Measurements from ENCODE around the gene RAB17.

The RAB17 gene

DNA sequence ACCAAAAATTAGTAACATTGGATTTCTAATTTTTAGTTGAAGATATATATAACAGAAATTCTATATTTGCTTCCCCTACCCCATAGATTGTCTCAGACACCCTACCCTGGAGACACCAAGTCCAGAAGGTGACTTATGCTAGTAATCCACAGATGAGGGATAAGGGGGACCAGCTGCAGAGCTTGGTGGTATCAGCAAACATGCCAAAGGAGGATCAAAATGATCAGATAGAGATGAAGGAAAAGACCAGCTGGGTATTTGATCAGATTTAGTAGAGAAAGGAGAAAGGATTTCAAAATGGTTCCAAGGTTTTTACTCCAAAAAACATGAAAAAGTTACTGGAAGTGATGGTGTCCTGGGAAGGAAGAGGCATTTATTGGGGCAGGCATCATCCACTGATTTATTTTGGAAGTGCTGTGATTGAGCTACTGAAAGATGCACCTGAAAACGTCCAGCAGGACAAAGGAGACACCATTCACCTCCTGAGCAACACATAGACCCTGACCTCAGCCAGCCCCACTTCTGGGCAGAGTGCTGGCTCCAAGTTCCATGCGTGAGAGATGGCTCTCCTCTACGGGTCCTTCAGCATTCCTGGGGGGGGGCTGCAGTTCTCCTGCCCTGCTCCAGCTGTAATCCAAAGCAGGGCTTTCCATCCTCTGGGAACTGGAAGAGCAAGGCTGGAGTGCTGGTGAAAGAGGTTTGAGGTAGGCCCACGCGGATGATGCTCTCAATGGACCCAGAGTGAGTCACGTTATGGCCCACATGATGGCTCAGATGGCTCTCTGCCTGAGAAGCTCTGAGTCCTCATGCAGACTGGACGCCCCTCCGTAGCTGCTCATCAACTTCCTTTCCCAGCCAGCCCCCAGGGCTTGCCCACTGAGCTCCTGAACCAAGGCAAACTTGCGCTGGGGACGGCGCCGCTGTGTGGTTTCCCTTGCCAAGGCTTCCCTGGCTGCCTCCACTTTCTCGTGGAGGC is 33.2 kb upstream of the RAB17 start:
- Histone ChIP-seq H3K36me3 (ENCODE audit: insufficient read depth, low read length) (no peaks in the 10 kb centered on the region), H3K27me3 (ENCODE audit: insufficient read depth, low read length) (no peaks in the 10 kb centered on the region), H2AFZ (ENCODE audit: low read length, unreplicated experiment) (no peak overlapping the region), H3K27ac (ENCODE audit: low read depth, low read length) (no peak overlapping the region), H3K79me2 (ENCODE audit: control insufficient read depth, insufficient read depth, low read length, unreplicated experiment) (peaks cover 2% of the 10 kb centered on the region), H3K4me3 (ENCODE audit: low read depth, low read length) (no peak overlapping the region), H3K4me1 (ENCODE audit: control insufficient read depth, insufficient read depth, low read length, unreplicated experiment) (peaks cover 8% of the 10 kb centered on the region)

- H3K36me3 ChIP-seq (ENCODE audit: insufficient read depth, low read length) = no peaks in the 10 kb centered on the region
- no peak overlapping the region for H2AFZ ChIP-seq (ENCODE audit: low read length, unreplicated experiment)
- H3K27me3 ChIP-seq (ENCODE audit: insufficient read depth, low read length) = no peaks in the 10 kb centered on the region
- no peak overlapping the region for H3K27ac ChIP-seq (ENCODE audit: low read depth, low read length)
- no peak overlapping the region for H3K4me3 ChIP-seq (ENCODE audit: low read depth, low read length)
- H3K79me2 ChIP-seq (ENCODE audit: control insufficient read depth, insufficient read depth, low read length, unreplicated experiment) = no peaks in the 10 kb centered on the region
- peaks cover 28% of the 10 kb centered on the region for H3K4me1 ChIP-seq (ENCODE audit: control insufficient read depth, insufficient read depth, low read length, unreplicated experiment)
Measured at GRCh38 chr2:237618449-237618848, 27.9 kb upstream of the RAB17 start.

GRCh38 chr2:237617587-237617982 is 27.1 kb upstream of the RAB17 start:
- H2AFZ ChIP-seq (ENCODE audit: low read length, unreplicated experiment) = peak overlapping the region; percentile 62

DNA sequence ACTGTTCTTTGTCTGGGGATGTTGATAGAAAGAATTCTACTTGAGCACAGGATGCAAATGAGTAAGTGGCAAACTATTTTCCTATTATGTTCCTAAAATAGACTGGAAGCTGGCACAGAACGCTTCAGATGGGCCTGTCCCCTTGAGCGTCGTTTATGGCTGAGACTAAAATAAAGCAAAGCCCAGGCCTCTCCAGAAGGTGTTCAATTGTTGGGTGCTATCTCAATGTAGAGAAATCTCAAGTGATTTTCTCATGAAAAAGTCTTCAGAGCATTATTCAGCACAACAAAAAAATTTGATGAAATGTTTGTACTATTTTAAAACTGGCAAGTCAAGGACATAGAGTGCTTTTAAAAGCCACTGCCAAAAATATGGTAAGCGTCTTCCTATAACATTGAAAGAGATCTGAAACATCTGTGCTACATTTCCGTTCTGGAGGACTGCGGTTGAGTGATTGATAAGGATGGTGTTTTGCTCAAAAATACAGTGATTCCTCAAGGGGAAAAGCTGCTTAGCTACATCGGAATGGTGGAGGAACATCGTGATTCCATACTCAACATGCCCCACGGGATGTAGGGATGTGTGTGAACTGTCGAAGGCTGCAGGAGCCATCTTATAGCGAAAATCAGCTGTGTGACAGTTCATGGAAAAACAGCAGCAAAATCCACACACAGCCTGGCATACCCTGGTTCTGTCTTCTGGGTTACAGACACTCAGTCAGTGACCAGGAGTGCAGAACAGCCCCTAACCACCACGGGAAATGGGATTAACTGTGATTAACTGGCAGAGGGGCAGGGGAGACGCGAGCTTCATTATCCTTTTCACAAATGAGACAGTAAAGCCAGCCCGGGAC is 26.4 kb upstream of the RAB17 start:
- no peaks in the 10 kb centered on the region for H3K36me3 ChIP-seq (ENCODE audit: insufficient read depth, low read length)
- H2AFZ ChIP-seq (ENCODE audit: low read length, unreplicated experiment) = peak overlapping the region; percentile 62
- peak overlapping the region; percentile 6; the same call in 1 of the 2 replicates for H3K4me3 ChIP-seq (ENCODE audit: low read depth, low read length)
- H3K79me2 ChIP-seq (ENCODE audit: control insufficient read depth, insufficient read depth, low read length, unreplicated experiment) = no peaks in the 10 kb centered on the region
- peaks cover 28% of the 10 kb centered on the region for H3K4me1 ChIP-seq (ENCODE audit: control insufficient read depth, insufficient read depth, low read length, unreplicated experiment)
- no peaks in the 10 kb centered on the region for H3K27me3 ChIP-seq (ENCODE audit: insufficient read depth, low read length)
- H3K27ac ChIP-seq (ENCODE audit: low read depth, low read length) = peak overlapping the region; percentile 85

More at GRCh38 chr2:237617587-237617982, 27.1 kb upstream of the RAB17 start:
- Histone ChIP-seq H3K27ac (ENCODE audit: low read depth, low read length) (peak overlapping the region; percentile 85), H3K36me3 (ENCODE audit: insufficient read depth, low read length) (no peaks in the 10 kb centered on the region), H3K4me3 (ENCODE audit: low read depth, low read length) (no peak overlapping the region), H3K4me1 (ENCODE audit: control insufficient read depth, insufficient read depth, low read length, unreplicated experiment) (peaks cover 28% of the 10 kb centered on the region), H3K27me3 (ENCODE audit: insufficient read depth, low read length) (no peaks in the 10 kb centered on the region), H3K79me2 (ENCODE audit: control insufficient read depth, insufficient read depth, low read length, unreplicated experiment) (no peaks in the 10 kb centered on the region)

GRCh38 chr2:237616373-237616733 is 25.8 kb upstream of the RAB17 start:
- Histone ChIP-seq H2AFZ (ENCODE audit: low read length, unreplicated experiment) (peak overlapping the region; percentile 62), H3K79me2 (ENCODE audit: control insufficient read depth, insufficient read depth, low read length, unreplicated experiment) (no peaks in the 10 kb centered on the region), H3K4me1 (ENCODE audit: control insufficient read depth, insufficient read depth, low read length, unreplicated experiment) (peaks cover 28% of the 10 kb centered on the region), H3K27ac (ENCODE audit: low read depth, low read length) (peak overlapping the region; percentile 85), H3K27me3 (ENCODE audit: insufficient read depth, low read length) (no peaks in the 10 kb centered on the region), H3K4me3 (ENCODE audit: low read depth, low read length) (no peak overlapping the region), H3K36me3 (ENCODE audit: insufficient read depth, low read length) (no peaks in the 10 kb centered on the region)

- Histone ChIP-seq H3K27ac (ENCODE audit: low read depth, low read length) (peak overlapping the region; percentile 85), H2AFZ (ENCODE audit: low read length, unreplicated experiment) (no peak overlapping the region), H3K79me2 (ENCODE audit: control insufficient read depth, insufficient read depth, low read length, unreplicated experiment) (no peaks in the 10 kb centered on the region), H3K4me3 (ENCODE audit: low read depth, low read length) (no peak overlapping the region), H3K4me1 (ENCODE audit: control insufficient read depth, insufficient read depth, low read length, unreplicated experiment) (peaks cover 28% of the 10 kb centered on the region), H3K36me3 (ENCODE audit: insufficient read depth, low read length) (no peaks in the 10 kb centered on the region), H3K27me3 (ENCODE audit: insufficient read depth, low read length) (no peaks in the 10 kb centered on the region)
Measured at GRCh38 chr2:237615631-237616249, 25.2 kb upstream of the RAB17 start.

DNA sequence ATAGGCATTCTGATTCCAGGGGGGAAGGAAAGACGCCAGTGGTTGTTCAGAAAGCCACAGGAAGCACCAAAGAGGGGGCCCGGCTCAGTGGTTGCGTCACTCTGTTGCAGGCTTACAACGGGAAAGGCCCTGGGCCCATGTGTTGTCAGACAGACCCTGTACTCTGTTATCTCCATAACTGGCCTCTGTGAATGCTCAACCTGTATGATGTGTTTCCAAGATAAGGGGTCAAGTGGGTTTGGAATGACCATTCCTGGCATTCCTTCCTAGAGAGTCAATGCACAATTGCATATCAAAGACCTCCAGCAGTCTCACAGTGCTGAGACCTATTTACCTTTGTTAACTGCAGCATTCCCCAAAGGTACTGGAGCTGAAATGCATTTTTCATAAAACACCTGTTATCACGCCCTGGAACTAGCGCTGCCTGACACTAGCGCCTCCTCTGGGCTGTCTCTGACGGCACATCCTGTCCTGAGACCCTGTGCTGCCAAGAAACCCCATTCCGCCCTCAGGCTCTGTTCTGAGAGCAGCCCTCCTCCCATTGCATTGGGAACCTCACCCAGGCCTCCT is 23.7 kb upstream of the RAB17 start:
- no peak overlapping the region for H3K27ac ChIP-seq (ENCODE audit: low read depth, low read length)
- H3K36me3 ChIP-seq (ENCODE audit: insufficient read depth, low read length) = no peaks in the 10 kb centered on the region
- no peaks in the 10 kb centered on the region for H3K27me3 ChIP-seq (ENCODE audit: insufficient read depth, low read length)
- H3K4me3 ChIP-seq (ENCODE audit: low read depth, low read length) = no peak overlapping the region
- H2AFZ ChIP-seq (ENCODE audit: low read length, unreplicated experiment) = no peak overlapping the region
- H3K4me1 ChIP-seq (ENCODE audit: control insufficient read depth, insufficient read depth, low read length, unreplicated experiment) = peaks cover 28% of the 10 kb centered on the region
- no peaks in the 10 kb centered on the region for H3K79me2 ChIP-seq (ENCODE audit: control insufficient read depth, insufficient read depth, low read length, unreplicated experiment)

DNA sequence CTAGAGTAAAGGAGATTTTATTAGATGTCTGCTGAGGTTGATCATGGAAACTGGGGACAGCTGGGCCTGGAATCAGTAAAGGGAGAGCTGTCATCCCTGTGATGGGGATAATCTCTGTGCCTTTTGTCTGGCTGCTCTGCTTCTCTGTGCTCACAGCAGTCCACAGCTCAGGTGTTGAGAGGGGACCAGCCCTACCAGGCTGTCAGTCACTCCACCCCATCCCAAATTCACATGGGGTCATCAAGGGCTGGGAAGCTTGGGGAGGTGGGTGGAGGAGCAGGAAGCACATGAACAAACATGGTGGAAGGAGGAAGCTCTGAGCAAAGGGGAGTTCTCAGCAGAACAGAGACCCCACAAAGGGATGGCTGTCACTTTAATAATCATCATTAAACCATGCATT is 23.1 kb upstream of the RAB17 start:
- H3K27ac ChIP-seq (ENCODE audit: low read depth, low read length) = no peak overlapping the region
- H3K79me2 ChIP-seq (ENCODE audit: control insufficient read depth, insufficient read depth, low read length, unreplicated experiment) = no peaks in the 10 kb centered on the region
- no peaks in the 10 kb centered on the region for H3K27me3 ChIP-seq (ENCODE audit: insufficient read depth, low read length)
- no peak overlapping the region for H2AFZ ChIP-seq (ENCODE audit: low read length, unreplicated experiment)
- no peak overlapping the region for H3K4me3 ChIP-seq (ENCODE audit: low read depth, low read length)
- peaks cover 28% of the 10 kb centered on the region for H3K4me1 ChIP-seq (ENCODE audit: control insufficient read depth, insufficient read depth, low read length, unreplicated experiment)
- no peaks in the 10 kb centered on the region for H3K36me3 ChIP-seq (ENCODE audit: insufficient read depth, low read length)

GRCh38 chr2:237612527-237613357 is 22.2 kb upstream of the RAB17 start:
- Histone ChIP-seq H3K79me2 (ENCODE audit: control insufficient read depth, insufficient read depth, low read length, unreplicated experiment) (no peaks in the 10 kb centered on the region), H3K4me3 (ENCODE audit: low read depth, low read length) (no peak overlapping the region), H2AFZ (ENCODE audit: low read length, unreplicated experiment) (no peak overlapping the region), H3K27ac (ENCODE audit: low read depth, low read length) (no peak overlapping the region), H3K36me3 (ENCODE audit: insufficient read depth, low read length) (no peaks in the 10 kb centered on the region), H3K27me3 (ENCODE audit: insufficient read depth, low read length) (no peaks in the 10 kb centered on the region), H3K4me1 (ENCODE audit: control insufficient read depth, insufficient read depth, low read length, unreplicated experiment) (peaks cover 26% of the 10 kb centered on the region)
